Endodermal cell (in vitro differentiated cells): ENCODE measurements around the gene NPHP4. TPM values are rescaled to one million over a fixed set of nuclear protein-coding genes. Genes with fewer than 3 reads are reported as not detected.
"Not testable (repeated sequence)": the region's sequence is repeated elsewhere in the genome, so short reads cannot be mapped to it uniquely, and the experiment has no call there.

Experiments
- DNase-seq: peaks from one replicate; pipeline ENCODE4 v3.0.0-alpha.2; 2017
- H3K27ac ChIP-seq: 2 replicates; pipeline ENCODE4 v1.5.1; 2013; ENCODE audit warnings: mild to moderate bottlenecking, low read depth, low read length, moderate library complexity
- H3K27me3 ChIP-seq: 2 replicates; pipeline ENCODE4 v1.6.1; 2013; ENCODE audit warnings: mild to moderate bottlenecking, low read length, moderate library complexity; ENCODE audit not compliant: insufficient read depth, control insufficient read depth, poor library complexity, severe bottlenecking
- H3K36me3 ChIP-seq: 2 replicates; pipeline ENCODE4 v1.7.0; 2013; ENCODE audit warnings: mild to moderate bottlenecking, low read length, moderate library complexity; ENCODE audit not compliant: control insufficient read depth, insufficient read depth
- H3K4me1 ChIP-seq: one replicate; pipeline ENCODE4 v1.7.0; 2013; ENCODE audit warnings: low read length; ENCODE audit not compliant: control insufficient read depth, insufficient read depth
- H3K4me3 ChIP-seq: 2 replicates; pipeline ENCODE4 v1.5.1; 2013; ENCODE audit warnings: mild to moderate bottlenecking, low read length, moderate library complexity
- H3K9ac ChIP-seq: 2 replicates; pipeline ENCODE4 v1.6.1; 2013; ENCODE audit warnings: mild to moderate bottlenecking, low read length, moderate library complexity; ENCODE audit not compliant: poor library complexity, severe bottlenecking; ENCODE audit errors: extremely low read depth
- H3K9me3 ChIP-seq: 2 replicates; pipeline ENCODE4 v1.6.1; 2013; ENCODE audit warnings: mild to moderate bottlenecking, low read length, moderate library complexity; ENCODE audit not compliant: control insufficient read depth
- H3K27ac Mint-ChIP-seq: 2 replicates; pipeline ENCODE4 v1.8.0; 2020; ENCODE audit warnings: mixed read lengths
- H3K27me3 Mint-ChIP-seq: 2 replicates; pipeline ENCODE4 v1.8.0; 2021; ENCODE audit warnings: mild to moderate bottlenecking, mixed read lengths; ENCODE audit not compliant: insufficient read depth
- H3K36me3 Mint-ChIP-seq: 2 replicates; pipeline ENCODE4 v1.8.0; 2020; ENCODE audit warnings: low read depth, mixed read lengths
- H3K4me1 Mint-ChIP-seq: 2 replicates; pipeline ENCODE4 v1.8.0; 2020; ENCODE audit warnings: mixed read lengths
- H3K4me3 Mint-ChIP-seq: 2 replicates; pipeline ENCODE4 v1.8.0; 2020; ENCODE audit warnings: mild to moderate bottlenecking, moderate library complexity, mixed read lengths
- H3K9me3 Mint-ChIP-seq: 2 replicates; pipeline ENCODE4 v1.8.0; 2020; ENCODE audit warnings: mild to moderate bottlenecking, mixed read lengths
- CTCF ChIP-seq: fragments of 200-600 bp; sonication (generic); conservative IDR thresholded peaks from 2 replicates; pipeline ENCODE4 v1.5.0; 2021; ENCODE audit warnings: antibody characterized with exemption, mild to moderate bottlenecking
- WGBS, 2 experiments: methylation state at CpG; one replicate each; pipeline versions ENCODE4 v1.1.5 to v1.1.7; 2013; ENCODE audit warnings: missing lambda C conversion rate in 2 of 2, mixed read lengths in 1 of 2; ENCODE audit not compliant: insufficient coverage in 1 of 2, insufficient read length in 1 of 2; 5-methylcytosine and 5-hydroxymethylcytosine counted together
- total RNA-seq, 2 donors: library from RNA; stranded (reverse); fragmentation: NEBNext Ultra II Directional in 1 of 2; extraction: Animal tissue kit (Norgen Biotek cat#: 25700) in 1 of 2; gene quantifications; 2 replicates in 1 of 2; 3 replicates in 1 of 2; pipeline ENCODE4 v1.2.1, GENCODE V29; 2021

The NPHP4 gene
- total RNA-seq, 2 donors from 2014 or later, result 19.1 to 25.4 TPM

GRCh38 chr1:5896706-5897660 lies 95.2 kb downstream of the NPHP4 start:
- Mint-ChIP-seq H3K27ac (peak overlapping the region; percentile 78), H3K36me3 (peaks cover 33% of the 10 kb centered on the region), H3K27me3 (no peaks in the 10 kb centered on the region), H3K4me3 (peak overlapping the region; percentile 21), H3K9me3 (peaks cover 12% of the 10 kb centered on the region), H3K4me1 (peaks cover 23% of the 10 kb centered on the region)
- Histone ChIP-seq H3K4me3 (peak overlapping the region; percentile 65), H3K9ac (peak overlapping the region; percentile 35), H3K4me1 (peaks cover 6% of the 10 kb centered on the region), H3K27me3 (no peaks in the 10 kb centered on the region), H3K9me3 (peaks cover 10% of the 10 kb centered on the region), H3K36me3 (peaks cover 4% of the 10 kb centered on the region), H3K27ac (peak overlapping the region; percentile 56)
- DNase-seq, result peak; percentile 88
- WGBS, 2 experiments, result 10 to 22% methylated on average over 18 to 29 of the region's 29 CpGs
- no peak for TF ChIP-seq CTCF

DNA sequence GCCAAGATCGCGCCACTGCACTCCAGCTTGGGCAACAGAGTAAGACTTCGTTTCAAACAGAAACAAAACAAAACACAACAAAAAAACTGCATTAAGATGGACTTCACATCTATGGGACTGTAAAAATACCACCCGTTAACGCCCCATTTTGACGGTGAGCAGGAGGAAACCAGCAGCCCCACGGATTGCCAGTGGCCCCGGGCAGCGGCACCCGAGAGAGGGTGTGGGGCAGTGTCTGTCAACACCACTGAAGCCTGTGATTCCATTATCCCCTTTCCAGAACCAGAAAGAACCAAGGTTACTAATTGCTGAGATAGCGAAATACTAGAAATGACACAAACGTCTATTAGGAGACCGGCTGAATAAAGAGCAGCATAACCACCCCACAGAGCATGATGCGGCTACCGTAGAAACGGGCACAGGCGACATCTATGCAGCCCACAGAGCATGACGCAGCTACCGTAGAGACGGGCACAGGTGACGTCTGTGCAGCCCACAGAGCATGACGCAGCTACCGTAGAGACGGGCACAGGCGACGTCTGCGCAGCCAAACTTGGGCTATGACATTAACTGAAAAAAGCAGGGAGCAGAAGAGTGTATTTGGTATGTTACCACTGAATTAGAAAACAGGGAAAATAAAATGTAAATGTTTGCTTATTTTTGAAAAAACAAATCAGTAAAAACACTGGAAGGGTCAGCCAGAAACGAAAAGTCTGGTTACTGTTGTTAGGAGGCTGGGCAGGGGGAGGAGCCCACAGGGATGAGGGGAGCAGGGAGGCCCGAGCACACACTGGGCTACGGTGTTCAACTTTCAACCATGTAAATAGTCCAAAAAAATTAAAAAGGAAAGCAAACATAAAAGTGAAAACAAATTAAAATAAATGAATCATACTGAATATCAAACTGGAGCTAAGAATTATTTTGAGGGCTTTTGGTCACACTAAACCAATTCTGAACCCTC lies 96.5 kb downstream of the NPHP4 start:
- WGBS, 2 experiments, result 92 to 95% methylated on average over 24 to 30 of the region's 30 CpGs
- Histone ChIP-seq H3K4me1 (peaks cover 6% of the 10 kb centered on the region), H3K27ac (no peak overlapping the region), H3K9ac (no peak overlapping the region), H3K36me3 (peaks cover 4% of the 10 kb centered on the region), H3K27me3 (no peaks in the 10 kb centered on the region), H3K9me3 (peaks cover 10% of the 10 kb centered on the region), H3K4me3 (peak overlapping the region; percentile 65)
- Mint-ChIP-seq H3K27me3 (no peaks in the 10 kb centered on the region), H3K4me3 (no peak overlapping the region), H3K4me1 (peaks cover 23% of the 10 kb centered on the region), H3K36me3 (peaks cover 27% of the 10 kb centered on the region), H3K9me3 (peaks cover 12% of the 10 kb centered on the region), H3K27ac (no peak overlapping the region)
- no peak for DNase-seq
- no peak for TF ChIP-seq CTCF

GRCh38 chr1:5893699-5894278 lies 98.4 kb downstream of the NPHP4 start:
- Mint-ChIP-seq H3K9me3 (peaks cover 12% of the 10 kb centered on the region), H3K36me3 (peaks cover 26% of the 10 kb centered on the region), H3K4me1 (peaks cover 23% of the 10 kb centered on the region)
- not testable (repeated sequence) for H3K27ac Mint-ChIP-seq, H3K27me3 ChIP-seq, H3K9ac ChIP-seq, H3K9me3 ChIP-seq, H3K4me3 Mint-ChIP-seq, H3K27me3 Mint-ChIP-seq, H3K4me1 ChIP-seq, H3K4me3 ChIP-seq, H3K36me3 ChIP-seq, H3K27ac ChIP-seq
- peak; percentile 66 for TF ChIP-seq CTCF
- peak; percentile 64 for DNase-seq
- 86 to 87% methylated on average over 7 to 10 of the region's 12 CpGs for WGBS, 2 experiments
